GM23338 (cell line): ENCODE results near the gene ARL15. TPM values are rescaled to one million over a fixed set of nuclear protein-coding genes. Genes with fewer than 3 reads are reported as not detected.

Source experiments
- ATAC-seq: fragments of 200-7000 bp; cut with Tn5 transposase; 3 replicates; pipeline ENCODE4 v1.9.1; 2020
- DNase-seq: peaks from one replicate; pipeline ENCODE4 v3.0.0-alpha.2; 2015; ENCODE audit warnings: low spot score
- H2AFZ ChIP-seq: fragments of 200-600 bp; sonication (generic); 2 replicates; pipeline ENCODE4 v1.8.0; 2016; ENCODE audit warnings: antibody characterized with exemption, mild to moderate bottlenecking, moderate library complexity
- H3F3A ChIP-seq: fragments of 200-600 bp; sonication (generic); replicated peaks from 2 replicates; pipeline ENCODE4 v1.8.0; 2017; ENCODE audit warnings: antibody characterized with exemption, mixed run types, low read depth
- H3K27ac ChIP-seq: fragments of 200-600 bp; sonication (generic); 2 replicates; pipeline ENCODE4 v1.6.1; 2016; ENCODE audit warnings: low read depth
- H3K27me3 ChIP-seq: fragments of 200-600 bp; sonication (generic); 2 replicates; pipeline ENCODE4 v1.8.0; 2016; ENCODE audit warnings: mild to moderate bottlenecking, mixed run types, moderate library complexity; ENCODE audit not compliant: insufficient read depth
- H3K36me3 ChIP-seq: fragments of 200-600 bp; sonication (generic); 2 replicates; pipeline ENCODE4 v1.8.0; 2016; ENCODE audit warnings: mild to moderate bottlenecking; ENCODE audit not compliant: insufficient read depth
- H3K4me1 ChIP-seq: fragments of 200-600 bp; sonication (generic); 2 replicates; pipeline ENCODE4 v1.8.0; 2016; ENCODE audit warnings: mild to moderate bottlenecking, moderate library complexity; ENCODE audit not compliant: insufficient read depth
- H3K4me2 ChIP-seq: fragments of 200-600 bp; sonication (generic); 2 replicates; pipeline ENCODE4 v1.7.1; 2017; ENCODE audit warnings: mixed run types
- H3K4me3 ChIP-seq: fragments of 200-600 bp; sonication (generic); 2 replicates; pipeline ENCODE4 v1.6.1; 2016; ENCODE audit warnings: mixed run types
- H3K79me2 ChIP-seq: fragments of 200-600 bp; sonication (generic); replicated peaks from 2 replicates; pipeline ENCODE4 v1.8.0; 2017; ENCODE audit warnings: mild to moderate bottlenecking; ENCODE audit not compliant: insufficient read depth
- H3K9me2 ChIP-seq: fragments of 200-600 bp; sonication (generic); 2 replicates; pipeline ENCODE4 v1.8.0; 2017; ENCODE audit not compliant: insufficient read depth
- H4K20me1 ChIP-seq: fragments of 200-600 bp; sonication (generic); replicated peaks from 2 replicates; pipeline ENCODE4 v1.8.0; 2017; ENCODE audit warnings: mild to moderate bottlenecking; ENCODE audit not compliant: insufficient read depth
- H3K27ac Mint-ChIP-seq: 2 replicates; pipeline ENCODE4 v1.8.0; 2020; ENCODE audit warnings: inconsistent platforms, mild to moderate bottlenecking, moderate library complexity, mixed read lengths
- H3K27me3 Mint-ChIP-seq: 3 replicates; pipeline ENCODE4 v1.8.0; 2022; ENCODE audit warnings: low read depth, mild to moderate bottlenecking, moderate library complexity, mixed read lengths, inconsistent platforms; ENCODE audit not compliant: insufficient read depth, poor library complexity
- H3K36me3 Mint-ChIP-seq: 3 replicates; pipeline ENCODE4 v1.8.0; 2021; ENCODE audit warnings: low read depth, mild to moderate bottlenecking, inconsistent platforms, moderate library complexity, mixed read lengths
- H3K4me1 Mint-ChIP-seq: 3 replicates; pipeline ENCODE4 v1.8.0; 2020; ENCODE audit warnings: mild to moderate bottlenecking, inconsistent platforms, mixed read lengths
- H3K4me3 Mint-ChIP-seq: 3 replicates; pipeline ENCODE4 v1.8.0; 2021; ENCODE audit warnings: moderate library complexity, mild to moderate bottlenecking, inconsistent platforms, mixed read lengths
- H3K9me3 Mint-ChIP-seq: 3 replicates; pipeline ENCODE4 v1.8.0; 2020; ENCODE audit warnings: moderate library complexity, mild to moderate bottlenecking, inconsistent platforms, mixed read lengths
- JUNB ChIP-seq: IDR thresholded peaks from one replicate; pipeline ENCODE4 v1.6.1; 2016; ENCODE audit warnings: antibody characterized with exemption; ENCODE audit not compliant: unreplicated experiment
- NANOG ChIP-seq: IDR thresholded peaks from 2 replicates; pipeline ENCODE4 v1.6.1; 2016; ENCODE audit warnings: antibody characterized with exemption, borderline replicate concordance
- POLR2AphosphoS5 ChIP-seq: IDR thresholded peaks from 2 replicates; pipeline ENCODE4 v1.6.1; 2016; ENCODE audit warnings: antibody characterized with exemption, low read depth
- STAT1 ChIP-seq: IDR thresholded peaks from one replicate; pipeline ENCODE4 v1.6.1; 2016; ENCODE audit warnings: antibody characterized with exemption; ENCODE audit not compliant: unreplicated experiment
- ZNF114 ChIP-seq: fragments of 250-450 bp; sonication (Bioruptor Pico); IDR thresholded peaks from 2 replicates; pipeline ENCODE4 v1.5.0; 2020; ENCODE audit warnings: mild to moderate bottlenecking, moderate library complexity
- ZNF331 ChIP-seq: fragments of 250-450 bp; sonication (Bioruptor Pico); IDR thresholded peaks from 2 replicates; pipeline ENCODE4 v1.5.0; 2020; ENCODE audit warnings: low read depth, mild to moderate bottlenecking, moderate library complexity
- polyA plus RNA-seq: library from polyadenylated mRNA; unstranded; fragments of >200 nt; fragmentation: Nextera tagmentation; extraction: Ambion mirVana; gene quantifications from 2 replicates; pipeline ENCODE4 v1.2.1, GENCODE V29; 2016
- total RNA-seq: library from RNA; depleted of rRNA; stranded (reverse); fragments of >200 nt; shearing (Covaris generic); gene quantifications from 2 replicates; pipeline ENCODE4 v1.2.3, GENCODE V29; 2014
- TF ChIP-seq, protein P1 (sequence below), 2 experiments: fragments of 200-600 bp in 1 of 2; sonication (generic) in 1 of 2; conservative IDR thresholded peaks; 2 replicates each; pipeline versions ENCODE4 v1.5.1 to v1.6.1; 2016 to 2017; ENCODE audit warnings: antibody characterized with exemption in 2 of 2, low read depth in 2 of 2, mild to moderate bottlenecking in 2 of 2, moderate library complexity in 1 of 2
- TF ChIP-seq, protein P2 (sequence below): IDR thresholded peaks from one replicate; pipeline ENCODE4 v1.6.1; 2018; ENCODE audit warnings: antibody characterized with exemption; ENCODE audit not compliant: unreplicated experiment
- TF ChIP-seq, protein P3 (sequence below): IDR thresholded peaks from 2 replicates; pipeline ENCODE4 v1.6.1; 2016; ENCODE audit warnings: antibody characterized with exemption

ARL15 gene
- total and polyA plus RNA-seq, 2 experiments from 2014 or later: 13.0 to 54.0 TPM

GRCh38 chr5:54087436-54087835 is 222.9 kb downstream of the ARL15 start:
- no peak overlapping the region for H3K4me3 ChIP-seq
- peaks cover 30% of the 10 kb centered on the region for H3K4me1 Mint-ChIP-seq
- no peak overlapping the region for H3K27ac ChIP-seq

GRCh38 chr5:54086191-54086590 is 224.2 kb downstream of the ARL15 start:
- no peaks in the 10 kb centered on the region for H3K79me2 ChIP-seq
- no peak overlapping the region for H2AFZ ChIP-seq
- H3K4me3 ChIP-seq: no peak overlapping the region
- no peaks in the 10 kb centered on the region for H4K20me1 ChIP-seq
- Mint-ChIP-seq H3K9me3 (no peaks in the 10 kb centered on the region), H3K27ac (no peak overlapping the region), H3K36me3 (no peaks in the 10 kb centered on the region), H3K4me1 (peaks cover 26% of the 10 kb centered on the region), H3K4me3 (no peak overlapping the region), H3K27me3 (peaks cover 4% of the 10 kb centered on the region)
- no peaks in the 10 kb centered on the region for H3K9me2 ChIP-seq
- no peak overlapping the region for H3K27ac ChIP-seq
- ATAC-seq (no peak), DNase-seq (no peak)
- H3K4me1 ChIP-seq: peaks cover 29% of the 10 kb centered on the region
- no peaks in the 10 kb centered on the region for H3K27me3 ChIP-seq
- no peaks in the 10 kb centered on the region for H3K36me3 ChIP-seq
- H3F3A ChIP-seq: no peaks in the 10 kb centered on the region
- no peak for TF ChIP-seq JUNB
- H3K4me2 ChIP-seq: no peak overlapping the region

More at GRCh38 chr5:54087436-54087835, 222.9 kb downstream of the ARL15 start:
- Mint-ChIP-seq H3K9me3 (no peaks in the 10 kb centered on the region), H3K36me3 (no peaks in the 10 kb centered on the region), H3K27ac (no peak overlapping the region), H3K4me3 (no peak overlapping the region), H3K27me3 (peaks cover 8% of the 10 kb centered on the region)
- no peaks in the 10 kb centered on the region for H3K79me2 ChIP-seq
- ATAC-seq (no peak), DNase-seq (no peak)
- H2AFZ ChIP-seq: no peak overlapping the region
- no peak overlapping the region for H3K4me2 ChIP-seq
- peaks cover 29% of the 10 kb centered on the region for H3K4me1 ChIP-seq
- H3K36me3 ChIP-seq: no peaks in the 10 kb centered on the region
- TF ChIP-seq ZNF114 (CRISPR knock-in tag) (no peak), JUNB (no peak), POLR2AphosphoS5 (no peak)
- TF ChIP-seq, protein P1, sequence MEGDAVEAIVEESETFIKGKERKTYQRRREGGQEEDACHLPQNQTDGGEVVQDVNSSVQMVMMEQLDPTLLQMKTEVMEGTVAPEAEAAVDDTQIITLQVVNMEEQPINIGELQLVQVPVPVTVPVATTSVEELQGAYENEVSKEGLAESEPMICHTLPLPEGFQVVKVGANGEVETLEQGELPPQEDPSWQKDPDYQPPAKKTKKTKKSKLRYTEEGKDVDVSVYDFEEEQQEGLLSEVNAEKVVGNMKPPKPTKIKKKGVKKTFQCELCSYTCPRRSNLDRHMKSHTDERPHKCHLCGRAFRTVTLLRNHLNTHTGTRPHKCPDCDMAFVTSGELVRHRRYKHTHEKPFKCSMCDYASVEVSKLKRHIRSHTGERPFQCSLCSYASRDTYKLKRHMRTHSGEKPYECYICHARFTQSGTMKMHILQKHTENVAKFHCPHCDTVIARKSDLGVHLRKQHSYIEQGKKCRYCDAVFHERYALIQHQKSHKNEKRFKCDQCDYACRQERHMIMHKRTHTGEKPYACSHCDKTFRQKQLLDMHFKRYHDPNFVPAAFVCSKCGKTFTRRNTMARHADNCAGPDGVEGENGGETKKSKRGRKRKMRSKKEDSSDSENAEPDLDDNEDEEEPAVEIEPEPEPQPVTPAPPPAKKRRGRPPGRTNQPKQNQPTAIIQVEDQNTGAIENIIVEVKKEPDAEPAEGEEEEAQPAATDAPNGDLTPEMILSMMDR (conservative IDR thresholded peaks at IDR 0.05; ENCODE audit: low read depth in 2 of 2): no peak
- H3F3A ChIP-seq: no peaks in the 10 kb centered on the region
- H4K20me1 ChIP-seq: no peaks in the 10 kb centered on the region
- no peaks in the 10 kb centered on the region for H3K9me2 ChIP-seq
- no peaks in the 10 kb centered on the region for H3K27me3 ChIP-seq

DNA sequence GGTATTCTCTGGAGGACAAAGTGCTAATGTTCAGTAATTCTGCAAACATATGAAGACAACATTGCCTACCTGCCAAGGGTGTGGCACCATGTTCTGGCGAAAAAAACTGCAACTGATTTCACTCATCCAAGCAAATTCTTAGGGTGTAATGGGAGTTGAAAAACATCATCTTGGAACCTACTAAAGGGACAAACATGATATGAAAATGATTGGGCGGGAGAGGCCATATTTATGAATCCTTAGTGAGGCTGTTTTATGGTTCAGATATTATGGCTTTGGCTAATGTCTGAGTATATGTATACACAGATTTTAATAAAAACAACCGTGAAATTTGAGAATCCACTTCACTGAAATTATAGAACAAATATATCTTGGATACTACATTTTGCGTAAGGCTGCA is 225.7 kb downstream of the ARL15 start:
- no peak overlapping the region for H3K4me3 ChIP-seq
- H3K27me3 Mint-ChIP-seq: peaks cover 4% of the 10 kb centered on the region
- no peak overlapping the region for H3K27ac ChIP-seq
- no peaks in the 10 kb centered on the region for H3K36me3 ChIP-seq
- peaks cover 19% of the 10 kb centered on the region for H3K4me1 ChIP-seq
- no peaks in the 10 kb centered on the region for H3K27me3 ChIP-seq
- no peak overlapping the region for H3K27ac Mint-ChIP-seq
- H3K4me2 ChIP-seq: no peak overlapping the region
- no peak overlapping the region for H2AFZ ChIP-seq
- H3K4me1 Mint-ChIP-seq: peaks cover 16% of the 10 kb centered on the region
- H3K79me2 ChIP-seq: no peaks in the 10 kb centered on the region
- no peak overlapping the region for H3K4me3 Mint-ChIP-seq
- no peaks in the 10 kb centered on the region for H3K36me3 Mint-ChIP-seq
- no peaks in the 10 kb centered on the region for H3K9me2 ChIP-seq
- DNase-seq: no peak
- no peaks in the 10 kb centered on the region for H4K20me1 ChIP-seq
- no peak for ATAC-seq
- H3F3A ChIP-seq: no peaks in the 10 kb centered on the region
- H3K9me3 Mint-ChIP-seq: no peaks in the 10 kb centered on the region
- TF ChIP-seq, protein P2, sequence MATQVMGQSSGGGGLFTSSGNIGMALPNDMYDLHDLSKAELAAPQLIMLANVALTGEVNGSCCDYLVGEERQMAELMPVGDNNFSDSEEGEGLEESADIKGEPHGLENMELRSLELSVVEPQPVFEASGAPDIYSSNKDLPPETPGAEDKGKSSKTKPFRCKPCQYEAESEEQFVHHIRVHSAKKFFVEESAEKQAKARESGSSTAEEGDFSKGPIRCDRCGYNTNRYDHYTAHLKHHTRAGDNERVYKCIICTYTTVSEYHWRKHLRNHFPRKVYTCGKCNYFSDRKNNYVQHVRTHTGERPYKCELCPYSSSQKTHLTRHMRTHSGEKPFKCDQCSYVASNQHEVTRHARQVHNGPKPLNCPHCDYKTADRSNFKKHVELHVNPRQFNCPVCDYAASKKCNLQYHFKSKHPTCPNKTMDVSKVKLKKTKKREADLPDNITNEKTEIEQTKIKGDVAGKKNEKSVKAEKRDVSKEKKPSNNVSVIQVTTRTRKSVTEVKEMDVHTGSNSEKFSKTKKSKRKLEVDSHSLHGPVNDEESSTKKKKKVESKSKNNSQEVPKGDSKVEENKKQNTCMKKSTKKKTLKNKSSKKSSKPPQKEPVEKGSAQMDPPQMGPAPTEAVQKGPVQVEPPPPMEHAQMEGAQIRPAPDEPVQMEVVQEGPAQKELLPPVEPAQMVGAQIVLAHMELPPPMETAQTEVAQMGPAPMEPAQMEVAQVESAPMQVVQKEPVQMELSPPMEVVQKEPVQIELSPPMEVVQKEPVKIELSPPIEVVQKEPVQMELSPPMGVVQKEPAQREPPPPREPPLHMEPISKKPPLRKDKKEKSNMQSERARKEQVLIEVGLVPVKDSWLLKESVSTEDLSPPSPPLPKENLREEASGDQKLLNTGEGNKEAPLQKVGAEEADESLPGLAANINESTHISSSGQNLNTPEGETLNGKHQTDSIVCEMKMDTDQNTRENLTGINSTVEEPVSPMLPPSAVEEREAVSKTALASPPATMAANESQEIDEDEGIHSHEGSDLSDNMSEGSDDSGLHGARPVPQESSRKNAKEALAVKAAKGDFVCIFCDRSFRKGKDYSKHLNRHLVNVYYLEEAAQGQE: no peak
- TF ChIP-seq ZNF331 (CRISPR knock-in tag): no peak
- no peak for TF ChIP-seq POLR2AphosphoS5
- TF ChIP-seq NANOG: no peak
- no peak for TF ChIP-seq ZNF114 (CRISPR knock-in tag)
- TF ChIP-seq, protein P3, sequence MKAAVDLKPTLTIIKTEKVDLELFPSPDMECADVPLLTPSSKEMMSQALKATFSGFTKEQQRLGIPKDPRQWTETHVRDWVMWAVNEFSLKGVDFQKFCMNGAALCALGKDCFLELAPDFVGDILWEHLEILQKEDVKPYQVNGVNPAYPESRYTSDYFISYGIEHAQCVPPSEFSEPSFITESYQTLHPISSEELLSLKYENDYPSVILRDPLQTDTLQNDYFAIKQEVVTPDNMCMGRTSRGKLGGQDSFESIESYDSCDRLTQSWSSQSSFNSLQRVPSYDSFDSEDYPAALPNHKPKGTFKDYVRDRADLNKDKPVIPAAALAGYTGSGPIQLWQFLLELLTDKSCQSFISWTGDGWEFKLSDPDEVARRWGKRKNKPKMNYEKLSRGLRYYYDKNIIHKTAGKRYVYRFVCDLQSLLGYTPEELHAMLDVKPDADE: no peak
- TF ChIP-seq STAT1: no peak
